ENCODE results near the gene MMP11. TPM values are rescaled to one million over a fixed set of nuclear protein-coding genes. Genes with fewer than 3 reads are reported as not detected.
A peak's percentile ranks its signal among the peaks of the same experiment; 100 is the strongest.

Gene MMP11
- total and polyA plus RNA-seq, 2 of the 13 experiments (the other 11 are each of a cell fraction or from before 2014, with no cell fraction given): 8.9 to 28.6 TPM

- H3K4me3 ChIP-seq (replicated peaks in 1 of 3; ENCODE audit: insufficient read depth in 1 of 3, low read depth in 2 of 3, low read length in 3 of 3): peak overlapping the region; percentile 26 to 51 (median 44); a peak in 5 of 6 replicates
- H3K4me2 ChIP-seq (ENCODE audit: low read depth, low read length): peak overlapping the region; percentile 76
- peaks cover 20% of the 10 kb centered on the region for H3K79me2 ChIP-seq (ENCODE audit: insufficient read depth, low read length)
- no peaks in the 10 kb centered on the region for H3K9me3 ChIP-seq (ENCODE audit: low read length)
- peak overlapping the region; percentile 64 for H3K27ac ChIP-seq (ENCODE audit: extremely low read length, insufficient read depth, low read length)
- intact Hi-C loops (cut with micrococcal nuclease; ENCODE audit: unreplicated experiment) (loop anchor here (1.0 kb wide), 1 partner anchor 10 kb away; no protein-coding TSS in a partner anchor), in situ Hi-C loops (cut with HindIII; ENCODE audit: extremely low pct_ligation_motif_present, low pct_unique_long_range_greater_than_20kb) (loop anchor here (5.0 kb wide), 1 partner anchor 63 kb away; no protein-coding TSS in a partner anchor)
- CTCF ChIA-PET (ENCODE audit: low intra/inter-chr PET ratio, low total read pairs): no interaction called here
- WGBS (ENCODE audit: low lambda C conversion rate): 3% methylated on average over 8 of the region's 8 CpGs
- peaks cover 72% of the 10 kb centered on the region for H3K4me1 ChIP-seq (ENCODE audit: insufficient read depth, low read length)
- FAIRE-seq: peak; percentile 67
- BruUV-seq (replicated peaks): no TSS peak
- 0 out of 2 replicates have a peak overlapping the region, but pooled peaks have one; percentile 23 for H3K9ac ChIP-seq (ENCODE audit: insufficient read depth, low read depth, low read length)
- peak; percentile 59 for ATAC-seq
- no peak overlapping the region for H2AFZ ChIP-seq (ENCODE audit: low read length)
- POLR2A ChIA-PET: interaction anchor here (0.9 to 7.1 kb wide), 2 partner anchors 9 to 17 kb away, joined by 5 to 201 read pairs; partner anchors contain the start of genes CHCHD10 and MMP11
- no peaks in the 10 kb centered on the region for H3K27me3 ChIP-seq (ENCODE audit: control insufficient read depth in 1 of 2, insufficient read depth in 2 of 2, low read length in 2 of 2)
- peak; percentile 54 for DNase-seq (ENCODE audit: low spot score)
- peaks cover 12% of the 10 kb centered on the region for H4K20me1 ChIP-seq (ENCODE audit: insufficient read depth, low read length)
- H3K36me3 ChIP-seq (replicated peaks in 1 of 2; ENCODE audit: control insufficient read depth in 1 of 2, insufficient read depth in 2 of 2, low read length in 2 of 2): no peaks in the 10 kb centered on the region
- TF ChIP-seq SMARCE1 (IDR thresholded peaks at IDR 0.05; ENCODE audit: borderline replicate concordance) (no peak), SRF (IDR thresholded peaks at IDR 0.05; ENCODE audit: low read depth, low read length) (no peak), RORA (CRISPR knock-in tag; IDR thresholded peaks at IDR 0.05) (peak; percentile 63; the same call in 1 of the 2 replicates), FOSL1 (CRISPR knock-in tag; IDR thresholded peaks at IDR 0.05; ENCODE audit: borderline replicate concordance) (no peak), GABPB1 (CRISPR knock-in tag; IDR thresholded peaks at IDR 0.05) (no peak; the same call in 1 of the 2 replicates), ZFYVE20 (CRISPR knock-in tag; IDR thresholded peaks at IDR 0.05; ENCODE audit: borderline replicate concordance, low read depth) (no peak), CBX5 (CRISPR knock-in tag; IDR thresholded peaks at IDR 0.05; ENCODE audit: borderline replicate concordance) (peak; percentile 34; the same call in 1 of the 2 replicates), HDAC1 (CRISPR knock-in tag; IDR thresholded peaks at IDR 0.05) (0 out of 2 replicates have a peak, but pooled peaks have one; percentile 27), KDM5A (IDR thresholded peaks at IDR 0.05; ENCODE audit: borderline replicate concordance, low read length) (no peak), HMGXB4 (CRISPR knock-in tag; IDR thresholded peaks at IDR 0.05; ENCODE audit: borderline replicate concordance in 1 of 2, low read depth in 1 of 2) (0 out of 4 replicates have a peak, but pooled peaks of 1 of the 2 experiments have one; percentile 19), FOXA3 (CRISPR knock-in tag; IDR thresholded peaks at IDR 0.05) (0 out of 2 replicates have a peak, but pooled peaks have one; percentile 22), SOX5 (CRISPR knock-in tag; IDR thresholded peaks at IDR 0.05; ENCODE audit: borderline replicate concordance) (peak; percentile 30), ZNF296 (CRISPR knock-in tag; conservative IDR thresholded peaks at IDR 0.05) (peak; percentile 70; the same call in 1 of the 2 replicates), ZFY (CRISPR knock-in tag; IDR thresholded peaks at IDR 0.05) (0 out of 2 replicates have a peak, but pooled peaks have one; percentile 52), MXD4 (CRISPR knock-in tag; IDR thresholded peaks at IDR 0.05) (no peak)
Measured at GRCh38 chr22:23784215-23784732, 11.6 kb downstream of the MMP11 start.
